Lower lobe of right lung (tissue), 2 donors: ENCODE results near the gene RPL11. TPM values are rescaled to one million over a fixed set of nuclear protein-coding genes. Genes with fewer than 3 reads are reported as not detected.
"Not testable (repeated sequence)": the region's sequence is repeated elsewhere in the genome, so short reads cannot be mapped to it uniquely, and the experiment has no call there.

Source experiments
- ATAC-seq, 2 donors: fragments of 200-7000 bp; cut with Tn5 transposase; one replicate each; pipeline ENCODE4 v1.9.1; 2020 to 2022; ENCODE audit warnings: mild to moderate bottlenecking in 2 of 2, moderate library complexity in 2 of 2
- DNase-seq: peaks from one replicate; pipeline ENCODE4 v3.0.0-alpha.2; 2020
- H3K27ac ChIP-seq: fragments of 200-600 bp; one replicate; pipeline ENCODE4 v1.8.0; 2022
- H3K27me3 ChIP-seq: fragments of 200-600 bp; one replicate; pipeline ENCODE4 v1.8.0; 2022; ENCODE audit warnings: low read depth
- H3K36me3 ChIP-seq: fragments of 200-600 bp; one replicate; pipeline ENCODE4 v1.8.0; 2022; ENCODE audit warnings: mild to moderate bottlenecking
- H3K4me1 ChIP-seq: fragments of 200-600 bp; one replicate; pipeline ENCODE4 v1.8.0; 2022
- H3K4me3 ChIP-seq: fragments of 200-600 bp; one replicate; pipeline ENCODE4 v1.8.0; 2022; ENCODE audit warnings: mild to moderate bottlenecking
- H3K9me3 ChIP-seq: fragments of 200-600 bp; one replicate; pipeline ENCODE4 v1.8.0; 2022
- CTCF ChIP-seq: fragments of 200-600 bp; IDR thresholded peaks from one replicate; pipeline ENCODE4 v1.8.0; 2022; ENCODE audit warnings: antibody characterized with exemption, mild to moderate bottlenecking
- intact Hi-C: fragments of 100-400 bp; cut with DNase I; formaldehyde crosslinking; loops from one replicate; pipeline ENCODE4 v1.11.0; 2022
- total RNA-seq: library from RNA; stranded (reverse); fragmentation: NEBNext Ultra II Directional; extraction: Animal tissue kit (Norgen Biotek cat#: 25700); gene quantifications from one replicate; pipeline ENCODE4 v1.2.1, GENCODE V29; 2021
- donor health status: DM: no; HTN: yes; CAD: no; lungs with severe emphysema.

The RPL11 gene
- total RNA-seq, 1 donor from 2014 or later: 959 TPM

DNA sequence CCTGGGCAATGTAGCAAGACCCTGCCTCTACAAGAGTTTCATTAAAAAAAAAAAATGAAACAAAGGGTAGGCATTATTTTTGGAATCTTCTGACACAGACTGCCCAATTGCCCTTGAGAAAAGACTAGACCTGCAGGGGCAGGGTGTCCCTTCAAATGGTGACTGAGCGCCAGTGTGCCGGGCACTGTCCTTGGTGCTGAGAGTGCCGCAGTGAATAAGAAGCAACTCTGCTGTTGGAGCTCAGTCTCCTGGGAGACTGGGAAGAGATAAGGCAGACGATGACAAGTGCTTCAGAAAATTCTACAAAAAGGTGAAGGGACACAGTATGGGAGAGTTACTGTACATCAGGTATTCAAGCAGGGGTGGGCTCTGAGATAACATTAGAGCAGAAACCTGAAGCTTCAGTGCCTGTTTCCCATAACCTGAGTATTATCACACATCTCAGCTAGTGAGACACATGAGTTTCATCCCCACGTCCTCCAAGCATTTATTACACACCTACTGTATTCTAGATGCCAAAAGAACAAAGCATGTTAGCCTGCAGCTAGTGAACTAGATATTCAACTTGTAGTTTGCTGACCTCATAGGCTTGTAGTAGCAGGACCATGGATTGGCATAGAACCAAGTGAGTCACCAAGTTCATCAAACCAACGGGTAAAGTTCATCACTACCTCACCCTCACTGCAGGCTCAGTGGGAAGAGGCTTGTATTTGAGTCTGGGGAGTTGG, 18.4 kb upstream of the RPL11 start:
- DNase-seq: no peak
- ATAC-seq: peak; percentile 29 to 44
- no peaks in the 10 kb centered on the region for H3K36me3 ChIP-seq
- H3K4me1 ChIP-seq: no peaks in the 10 kb centered on the region
- H3K9me3 ChIP-seq: no peaks in the 10 kb centered on the region
- no peak for TF ChIP-seq CTCF
- H3K27ac ChIP-seq: no peak overlapping the region
- H3K27me3 ChIP-seq: no peaks in the 10 kb centered on the region
- no peak overlapping the region for H3K4me3 ChIP-seq
- intact Hi-C loops: no loop called here

DNA sequence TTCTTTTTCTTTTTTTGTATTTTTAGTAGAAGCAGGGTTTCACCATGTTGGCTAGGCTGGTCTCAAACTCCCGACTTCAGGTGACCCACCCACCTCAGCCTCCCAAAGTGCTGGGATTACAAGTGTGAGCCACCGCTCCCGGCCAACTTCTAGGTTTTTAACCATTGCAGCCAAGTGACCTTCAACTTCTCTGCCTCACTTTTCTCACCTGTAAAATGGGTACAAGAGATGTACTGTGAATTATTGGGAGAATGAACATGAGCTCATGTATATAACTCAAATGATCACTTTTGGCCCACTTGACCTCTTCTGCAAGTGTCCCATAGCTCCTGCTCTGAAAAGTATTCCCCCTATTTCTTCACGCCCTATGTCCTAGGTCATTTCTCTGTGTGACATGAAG, 11.8 kb upstream of the RPL11 start:
- ATAC-seq: no peak

GRCh38 chr1:23682946-23683345, 8.7 kb upstream of the RPL11 start:
- Histone ChIP-seq H3K4me1 (no peaks in the 10 kb centered on the region), H3K27me3 (peaks cover 4% of the 10 kb centered on the region), H3K27ac (no peak overlapping the region), H3K36me3 (no peaks in the 10 kb centered on the region), H3K9me3 (no peaks in the 10 kb centered on the region), H3K4me3 (no peak overlapping the region)
- intact Hi-C loops: no loop called here
- DNase-seq: no peak
- no peak for ATAC-seq
- TF ChIP-seq CTCF: no peak

More for the DNA sequence above, 11.8 kb upstream of the RPL11 start:
- TF ChIP-seq CTCF: no peak
- H3K4me1 ChIP-seq: no peaks in the 10 kb centered on the region
- no peak overlapping the region for H3K27ac ChIP-seq
- peaks cover 4% of the 10 kb centered on the region for H3K27me3 ChIP-seq
- no peak overlapping the region for H3K4me3 ChIP-seq
- no peaks in the 10 kb centered on the region for H3K9me3 ChIP-seq
- H3K36me3 ChIP-seq: no peaks in the 10 kb centered on the region
- intact Hi-C loops: no loop called here
- DNase-seq: no peak

GRCh38 chr1:23684415-23684814, 7.2 kb upstream of the RPL11 start:
- DNase-seq (no peak), ATAC-seq (no peak)
- no peak overlapping the region for H3K27ac ChIP-seq
- no peaks in the 10 kb centered on the region for H3K36me3 ChIP-seq
- TF ChIP-seq CTCF: no peak
- peaks cover 4% of the 10 kb centered on the region for H3K27me3 ChIP-seq
- intact Hi-C loops: no loop called here
- no peak overlapping the region for H3K4me3 ChIP-seq
- H3K4me1 ChIP-seq: no peaks in the 10 kb centered on the region
- H3K9me3 ChIP-seq: no peaks in the 10 kb centered on the region

DNA sequence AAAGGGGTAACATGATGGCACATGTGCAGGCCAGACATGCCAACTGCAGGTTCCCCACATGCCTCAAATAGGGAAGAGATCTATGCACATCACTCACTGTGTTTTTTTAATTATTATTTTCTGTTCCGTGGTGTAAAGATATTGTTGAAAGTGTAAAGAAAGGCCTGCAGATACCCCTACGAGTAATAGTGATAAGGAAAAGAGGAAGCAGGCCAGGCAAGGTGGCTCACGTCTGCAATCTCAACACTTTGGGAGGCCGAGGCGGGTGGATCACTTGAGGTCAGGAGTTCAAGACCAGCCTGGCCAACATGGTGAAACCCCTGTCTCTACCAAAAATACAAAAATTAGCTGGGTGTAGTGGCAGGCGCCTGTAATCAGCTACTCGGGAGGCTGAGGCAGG, 6.4 kb upstream of the RPL11 start:
- H3K4me1 ChIP-seq, intact Hi-C loops, ATAC-seq: not testable (repeated sequence)

GRCh38 chr1:23687680-23688079, 3.9 kb upstream of the RPL11 start:
- intact Hi-C loops, H3K4me3 ChIP-seq, H3K4me1 ChIP-seq, H3K27me3 ChIP-seq, H3K27ac ChIP-seq, H3K36me3 ChIP-seq, H3K9me3 ChIP-seq, DNase-seq, ATAC-seq: not testable (repeated sequence)

More for the DNA sequence above, 6.4 kb upstream of the RPL11 start:
- DNase-seq, H3K9me3 ChIP-seq, H3K27ac ChIP-seq, H3K27me3 ChIP-seq, H3K4me3 ChIP-seq, H3K36me3 ChIP-seq: not testable (repeated sequence)

DNA sequence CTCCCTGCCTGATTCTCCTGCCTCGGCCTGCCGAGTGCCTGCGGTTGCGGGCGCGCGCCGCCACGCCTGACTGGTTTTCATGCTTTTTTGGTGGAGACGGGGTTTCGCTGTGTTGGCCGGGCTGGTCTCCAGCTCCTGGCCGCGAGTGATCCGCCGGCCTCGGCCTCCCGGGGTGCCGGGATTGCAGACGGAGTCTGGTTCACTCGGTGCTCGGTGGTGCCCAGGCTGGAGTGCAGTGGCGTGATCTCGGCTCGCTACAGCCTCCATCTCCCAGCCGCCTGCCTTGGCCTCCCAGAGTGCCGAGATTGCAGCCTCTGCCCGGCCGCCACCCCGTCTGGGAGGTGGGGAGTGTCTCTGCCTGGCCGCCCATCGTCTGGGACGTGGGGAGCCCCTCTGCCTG, 3.3 kb upstream of the RPL11 start:
- H3K4me1 ChIP-seq: peaks cover 10% of the 10 kb centered on the region
- H3K9me3 ChIP-seq, H3K36me3 ChIP-seq, DNase-seq, intact Hi-C loops, ATAC-seq, H3K27me3 ChIP-seq, H3K4me3 ChIP-seq, H3K27ac ChIP-seq: not testable (repeated sequence)
